ENCODE results near the gene SLC26A11.
"Not testable (repeated sequence)": the region's sequence is repeated elsewhere in the genome, so short reads cannot be mapped to it uniquely, and the experiment has no call there.

The SLC26A11 gene

DNA sequence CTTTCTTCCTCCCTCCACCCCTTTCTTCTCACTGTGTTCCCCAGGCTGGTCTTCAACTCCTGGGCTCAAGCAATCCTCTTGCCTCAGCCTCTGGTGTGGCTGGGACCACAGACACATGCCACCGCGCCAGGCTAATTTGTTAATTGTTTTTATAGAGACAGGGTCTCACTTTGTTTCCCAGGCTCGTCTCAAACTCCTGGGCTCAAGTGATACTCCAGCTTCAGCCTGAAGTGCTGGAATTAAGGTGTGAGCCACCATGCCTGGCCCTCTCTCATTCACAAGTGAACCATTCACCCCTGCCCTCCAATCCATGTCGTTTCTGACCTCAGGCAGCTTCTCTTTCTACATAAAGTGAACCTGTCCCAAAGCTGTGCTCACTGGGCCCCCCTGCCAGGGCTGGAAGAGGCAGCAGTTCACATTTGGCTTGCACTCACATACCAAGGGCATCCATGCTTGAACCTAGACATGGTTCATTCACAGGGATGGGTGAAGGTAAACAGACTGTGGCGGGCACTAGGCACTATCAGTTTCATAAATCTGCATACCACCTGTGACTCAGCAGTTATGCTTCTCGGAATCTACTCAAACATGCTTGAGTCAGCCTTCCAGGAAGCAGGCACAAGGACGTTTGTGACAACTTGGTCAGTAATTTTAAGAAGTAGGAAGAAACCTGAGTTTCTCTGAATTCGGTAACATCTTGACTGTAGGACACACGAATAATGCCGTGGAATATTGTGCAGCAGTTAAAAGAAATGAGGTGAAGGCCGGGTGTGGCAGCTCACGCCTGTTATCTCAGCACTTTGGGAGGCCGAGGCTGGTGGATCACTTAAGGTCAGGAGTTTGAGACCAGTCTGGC lies 34.4 kb downstream of the SLC26A11 start:
- TF ChIP-seq, protein P1, sequence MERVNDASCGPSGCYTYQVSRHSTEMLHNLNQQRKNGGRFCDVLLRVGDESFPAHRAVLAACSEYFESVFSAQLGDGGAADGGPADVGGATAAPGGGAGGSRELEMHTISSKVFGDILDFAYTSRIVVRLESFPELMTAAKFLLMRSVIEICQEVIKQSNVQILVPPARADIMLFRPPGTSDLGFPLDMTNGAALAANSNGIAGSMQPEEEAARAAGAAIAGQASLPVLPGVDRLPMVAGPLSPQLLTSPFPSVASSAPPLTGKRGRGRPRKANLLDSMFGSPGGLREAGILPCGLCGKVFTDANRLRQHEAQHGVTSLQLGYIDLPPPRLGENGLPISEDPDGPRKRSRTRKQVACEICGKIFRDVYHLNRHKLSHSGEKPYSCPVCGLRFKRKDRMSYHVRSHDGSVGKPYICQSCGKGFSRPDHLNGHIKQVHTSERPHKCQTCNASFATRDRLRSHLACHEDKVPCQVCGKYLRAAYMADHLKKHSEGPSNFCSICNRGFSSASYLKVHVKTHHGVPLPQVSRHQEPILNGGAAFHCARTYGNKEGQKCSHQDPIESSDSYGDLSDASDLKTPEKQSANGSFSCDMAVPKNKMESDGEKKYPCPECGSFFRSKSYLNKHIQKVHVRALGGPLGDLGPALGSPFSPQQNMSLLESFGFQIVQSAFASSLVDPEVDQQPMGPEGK (CRISPR knock-in tag; IDR thresholded peaks at IDR 0.05; ENCODE audit: borderline replicate concordance), result no peak
- TF ChIP-seq ZNF8 (CRISPR knock-in tag; IDR thresholded peaks at IDR 0.05) (no peak), ZFP30 (CRISPR knock-in tag; IDR thresholded peaks at IDR 0.05) (no peak), RARB (CRISPR knock-in tag; IDR thresholded peaks at IDR 0.05) (0 out of 2 replicates have a peak, but pooled peaks have one; percentile 34), ESRRG (CRISPR knock-in tag; IDR thresholded peaks at IDR 0.05) (no peak), ISL1 (CRISPR knock-in tag; IDR thresholded peaks at IDR 0.05) (peak; percentile 76), TCF4 (CRISPR knock-in tag; IDR thresholded peaks at IDR 0.05; ENCODE audit: borderline replicate concordance) (no peak), GLIS3 (CRISPR knock-in tag; IDR thresholded peaks at IDR 0.05) (no peak), ZNF70 (CRISPR knock-in tag; IDR thresholded peaks at IDR 0.05) (no peak), CSDC2 (CRISPR knock-in tag; IDR thresholded peaks at IDR 0.05) (peak; percentile 44; the same call in 1 of the 2 replicates), ZFP3 (CRISPR knock-in tag; IDR thresholded peaks at IDR 0.05) (peak; percentile 74), ARNTL (CRISPR knock-in tag; IDR thresholded peaks at IDR 0.05; ENCODE audit: borderline replicate concordance, low read depth) (no peak), PPARA (CRISPR knock-in tag; IDR thresholded peaks at IDR 0.05; ENCODE audit: borderline replicate concordance) (no peak), SNAI2 (CRISPR knock-in tag; IDR thresholded peaks at IDR 0.05) (peak; percentile 64), TOX (CRISPR knock-in tag; IDR thresholded peaks at IDR 0.05; ENCODE audit: borderline replicate concordance) (peak; percentile 33; the same call in 1 of the 2 replicates)
- TF ChIP-seq, protein P2, sequence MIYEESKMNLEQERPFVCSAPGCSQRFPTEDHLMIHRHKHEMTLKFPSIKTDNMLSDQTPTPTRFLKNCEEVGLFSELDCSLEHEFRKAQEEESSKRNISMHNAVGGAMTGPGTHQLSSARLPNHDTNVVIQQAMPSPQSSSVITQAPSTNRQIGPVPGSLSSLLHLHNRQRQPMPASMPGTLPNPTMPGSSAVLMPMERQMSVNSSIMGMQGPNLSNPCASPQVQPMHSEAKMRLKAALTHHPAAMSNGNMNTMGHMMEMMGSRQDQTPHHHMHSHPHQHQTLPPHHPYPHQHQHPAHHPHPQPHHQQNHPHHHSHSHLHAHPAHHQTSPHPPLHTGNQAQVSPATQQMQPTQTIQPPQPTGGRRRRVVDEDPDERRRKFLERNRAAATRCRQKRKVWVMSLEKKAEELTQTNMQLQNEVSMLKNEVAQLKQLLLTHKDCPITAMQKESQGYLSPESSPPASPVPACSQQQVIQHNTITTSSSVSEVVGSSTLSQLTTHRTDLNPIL (CRISPR knock-in tag; IDR thresholded peaks at IDR 0.05; ENCODE audit: low read depth), result no peak
- TF ChIP-seq, protein P3, sequence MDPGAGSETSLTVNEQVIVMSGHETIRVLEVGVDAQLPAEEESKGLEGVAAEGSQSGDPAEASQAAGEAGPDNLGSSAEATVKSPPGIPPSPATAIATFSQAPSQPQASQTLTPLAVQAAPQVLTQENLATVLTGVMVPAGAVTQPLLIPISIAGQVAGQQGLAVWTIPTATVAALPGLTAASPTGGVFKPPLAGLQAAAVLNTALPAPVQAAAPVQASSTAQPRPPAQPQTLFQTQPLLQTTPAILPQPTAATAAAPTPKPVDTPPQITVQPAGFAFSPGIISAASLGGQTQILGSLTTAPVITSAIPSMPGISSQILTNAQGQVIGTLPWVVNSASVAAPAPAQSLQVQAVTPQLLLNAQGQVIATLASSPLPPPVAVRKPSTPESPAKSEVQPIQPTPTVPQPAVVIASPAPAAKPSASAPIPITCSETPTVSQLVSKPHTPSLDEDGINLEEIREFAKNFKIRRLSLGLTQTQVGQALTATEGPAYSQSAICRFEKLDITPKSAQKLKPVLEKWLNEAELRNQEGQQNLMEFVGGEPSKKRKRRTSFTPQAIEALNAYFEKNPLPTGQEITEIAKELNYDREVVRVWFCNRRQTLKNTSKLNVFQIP (CRISPR knock-in tag; IDR thresholded peaks at IDR 0.05; ENCODE audit: borderline replicate concordance, low read depth), result 0 out of 2 replicates have a peak, but pooled peaks have one; percentile 61
- ATAC-seq, result peak; percentile 92

DNA sequence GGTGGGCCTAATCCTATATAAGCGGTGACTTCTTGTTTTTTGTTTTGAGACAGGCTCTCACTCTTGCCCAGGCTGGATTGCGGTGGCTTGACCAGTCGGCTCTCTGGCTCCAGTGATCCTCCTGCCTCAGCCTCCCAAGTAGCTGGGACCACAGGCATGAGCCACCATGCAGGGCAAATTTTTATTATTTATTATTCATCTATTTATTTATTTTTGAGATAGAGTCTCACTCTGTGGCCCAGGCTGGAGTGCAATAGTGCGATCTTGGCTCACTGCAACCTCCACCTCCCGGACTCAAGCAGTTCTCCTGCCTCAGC lies 35.8 kb downstream of the SLC26A11 start:
- ATAC-seq, result no peak
- no peak for TF ChIP-seq RARB (CRISPR knock-in tag; IDR thresholded peaks at IDR 0.05)
- TF ChIP-seq ZFP3 (CRISPR knock-in tag; IDR thresholded peaks at IDR 0.05), result no peak
- no peak for TF ChIP-seq ZNF565 (CRISPR knock-in tag; conservative IDR thresholded peaks at IDR 0.05; ENCODE audit: low read depth)
- TF ChIP-seq, protein P4, sequence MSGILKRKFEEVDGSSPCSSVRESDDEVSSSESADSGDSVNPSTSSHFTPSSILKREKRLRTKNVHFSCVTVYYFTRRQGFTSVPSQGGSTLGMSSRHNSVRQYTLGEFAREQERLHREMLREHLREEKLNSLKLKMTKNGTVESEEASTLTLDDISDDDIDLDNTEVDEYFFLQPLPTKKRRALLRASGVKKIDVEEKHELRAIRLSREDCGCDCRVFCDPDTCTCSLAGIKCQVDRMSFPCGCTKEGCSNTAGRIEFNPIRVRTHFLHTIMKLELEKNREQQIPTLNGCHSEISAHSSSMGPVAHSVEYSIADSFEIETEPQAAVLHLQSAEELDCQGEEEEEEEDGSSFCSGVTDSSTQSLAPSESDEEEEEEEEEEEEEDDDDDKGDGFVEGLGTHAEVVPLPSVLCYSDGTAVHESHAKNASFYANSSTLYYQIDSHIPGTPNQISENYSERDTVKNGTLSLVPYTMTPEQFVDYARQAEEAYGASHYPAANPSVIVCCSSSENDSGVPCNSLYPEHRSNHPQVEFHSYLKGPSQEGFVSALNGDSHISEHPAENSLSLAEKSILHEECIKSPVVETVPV (CRISPR knock-in tag; IDR thresholded peaks at IDR 0.05), result no peak

DNA sequence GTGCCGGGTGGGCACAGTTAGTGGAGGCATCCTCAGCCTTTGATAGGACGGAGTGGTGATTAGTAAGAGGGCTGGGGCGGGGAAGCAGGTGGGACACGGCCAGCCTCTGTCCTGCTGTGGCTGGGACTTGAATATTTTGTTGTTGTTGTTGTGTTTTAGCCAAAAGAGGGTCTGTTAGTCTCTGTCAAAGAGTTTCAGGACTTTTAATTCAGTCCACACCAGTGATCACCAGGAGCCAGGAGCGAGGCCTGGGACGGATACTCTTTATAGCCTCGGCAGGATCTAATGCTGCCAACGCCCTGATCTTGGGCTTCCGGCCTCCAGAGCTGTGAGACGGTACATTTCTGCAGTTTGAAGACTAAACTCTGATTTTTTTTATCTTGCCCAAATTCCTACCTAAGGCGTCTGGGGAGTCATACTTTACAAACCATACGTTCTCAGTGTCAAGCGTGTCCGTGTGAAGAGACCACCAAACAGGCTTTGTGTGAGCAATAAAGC lies 37.5 kb downstream of the SLC26A11 start:
- no peak for TF ChIP-seq OSR1 (CRISPR knock-in tag; IDR thresholded peaks at IDR 0.05)
- no peak for TF ChIP-seq RARB (CRISPR knock-in tag; IDR thresholded peaks at IDR 0.05)
- no peak for TF ChIP-seq CSDC2 (CRISPR knock-in tag; IDR thresholded peaks at IDR 0.05)

DNA sequence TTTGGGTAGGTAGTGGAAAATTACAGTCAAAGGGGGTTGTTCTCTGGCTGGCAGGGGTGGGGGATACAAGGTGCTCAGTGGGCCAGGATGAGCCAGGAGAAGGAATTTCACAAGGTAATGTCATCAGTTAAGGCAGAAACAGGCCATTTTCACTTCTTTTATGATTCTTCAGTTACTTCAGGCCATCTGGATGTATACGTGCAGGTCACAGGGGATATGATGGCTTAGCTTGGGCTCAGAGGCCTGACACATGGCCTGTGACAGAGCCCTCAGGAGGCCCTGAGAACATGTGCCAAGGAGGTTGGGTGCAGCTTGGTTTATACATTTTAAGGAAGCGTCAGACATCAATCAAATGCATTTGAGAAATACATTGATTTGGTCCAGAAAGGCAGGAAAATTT lies 38.1 kb downstream of the SLC26A11 start:
- not testable (repeated sequence) for ATAC-seq

More for the DNA sequence above, 37.5 kb downstream of the SLC26A11 start:
- ATAC-seq, result no peak
